Mesothelial cell of epicardium (in vitro differentiated cells): ENCODE results near the gene PTPRT. TPM values are rescaled to one million over a fixed set of nuclear protein-coding genes. Genes with fewer than 3 reads are reported as not detected.
"Not testable (repeated sequence)": the region's sequence is repeated elsewhere in the genome, so short reads cannot be mapped to it uniquely, and the experiment has no call there.

Experiments
- DNase-seq, 2 experiments: peaks; one replicate each; pipeline ENCODE4 v3.0.0; 2021; ENCODE audit warnings: low spot score in 2 of 2; ENCODE audit not compliant: unreplicated experiment in 2 of 2
- H3K27ac Mint-ChIP-seq: 2 replicates; pipeline ENCODE4 v1.8.0; 2021; ENCODE audit warnings: mixed read lengths
- H3K27me3 Mint-ChIP-seq: 2 replicates; pipeline ENCODE4 v1.8.0; 2021; ENCODE audit warnings: low read depth, mixed read lengths
- H3K36me3 Mint-ChIP-seq: 2 replicates; pipeline ENCODE4 v1.8.0; 2021; ENCODE audit warnings: mixed read lengths
- H3K4me1 Mint-ChIP-seq: 2 replicates; pipeline ENCODE4 v1.8.0; 2021; ENCODE audit warnings: mixed read lengths
- H3K4me3 Mint-ChIP-seq: 2 replicates; pipeline ENCODE4 v1.8.0; 2021; ENCODE audit warnings: mild to moderate bottlenecking, moderate library complexity, mixed read lengths
- H3K9me3 Mint-ChIP-seq: 2 replicates; pipeline ENCODE4 v1.8.0; 2021; ENCODE audit warnings: mixed read lengths
- CTCF ChIP-seq: fragments of 200-600 bp; sonication (generic); IDR thresholded peaks from one replicate; pipeline ENCODE4 v1.5.0; 2021; ENCODE audit warnings: antibody characterized with exemption; ENCODE audit not compliant: unreplicated experiment
- total RNA-seq: library from RNA; stranded (reverse); gene quantifications from 3 replicates; pipeline ENCODE4 v1.2.1, GENCODE V29; 2021

PTPRT gene
- total RNA-seq, 1 donor from 2014 or later = 0.80 TPM

GRCh38 chr20:43176726-43177125, 13.0 kb downstream of the PTPRT start:
- Mint-ChIP-seq H3K4me3 (no peak overlapping the region), H3K27me3 (peaks cover 18% of the 10 kb centered on the region), H3K27ac (no peak overlapping the region), H3K4me1 (peaks cover 3% of the 10 kb centered on the region), H3K9me3 (peaks cover 4% of the 10 kb centered on the region), H3K36me3 (no peaks in the 10 kb centered on the region)
- TF ChIP-seq CTCF = no peak
- DNase-seq = no peak

GRCh38 chr20:43171930-43172329, 17.8 kb downstream of the PTPRT start:
- Mint-ChIP-seq H3K27ac (no peak overlapping the region), H3K4me3 (no peak overlapping the region), H3K27me3 (peaks cover 27% of the 10 kb centered on the region)

GRCh38 chr20:43170771-43171170, 18.9 kb downstream of the PTPRT start:
- Mint-ChIP-seq H3K4me1 (no peaks in the 10 kb centered on the region), H3K36me3 (no peaks in the 10 kb centered on the region), H3K27ac (no peak overlapping the region), H3K4me3 (no peak overlapping the region), H3K9me3 (no peaks in the 10 kb centered on the region), H3K27me3 (peaks cover 23% of the 10 kb centered on the region)
- DNase-seq = no peak
- no peak for TF ChIP-seq CTCF

More at GRCh38 chr20:43171930-43172329, 17.8 kb downstream of the PTPRT start:
- H3K9me3 Mint-ChIP-seq = no peaks in the 10 kb centered on the region
- no peak for TF ChIP-seq CTCF
- H3K36me3 Mint-ChIP-seq = no peaks in the 10 kb centered on the region
- DNase-seq = no peak
- H3K4me1 Mint-ChIP-seq = no peaks in the 10 kb centered on the region

- Mint-ChIP-seq H3K4me3 (no peak overlapping the region), H3K27ac (no peak overlapping the region), H3K36me3 (no peaks in the 10 kb centered on the region), H3K27me3 (peaks cover 17% of the 10 kb centered on the region), H3K4me1 (no peaks in the 10 kb centered on the region), H3K9me3 (no peaks in the 10 kb centered on the region)
- no peak for TF ChIP-seq CTCF
- DNase-seq = no peak
These were observed 22.1 kb downstream of the PTPRT start for GRCh38 chr20:43167615-43168014.

- Mint-ChIP-seq H3K9me3 (no peaks in the 10 kb centered on the region), H3K4me3 (no peak overlapping the region), H3K27me3 (peaks cover 14% of the 10 kb centered on the region), H3K36me3 (no peaks in the 10 kb centered on the region), H3K27ac (no peak overlapping the region), H3K4me1 (no peaks in the 10 kb centered on the region)
- no peak for DNase-seq
- no peak for TF ChIP-seq CTCF
These were observed 22.7 kb downstream of the PTPRT start for GRCh38 chr20:43167021-43167420.

- Mint-ChIP-seq H3K36me3 (no peaks in the 10 kb centered on the region), H3K27ac (no peak overlapping the region), H3K9me3 (no peaks in the 10 kb centered on the region), H3K4me3 (no peak overlapping the region), H3K27me3 (peaks cover 7% of the 10 kb centered on the region), H3K4me1 (no peaks in the 10 kb centered on the region)
- no peak for TF ChIP-seq CTCF
- no peak for DNase-seq
These were observed 24.1 kb downstream of the PTPRT start for GRCh38 chr20:43165611-43166010.

- not testable (repeated sequence) for H3K27me3 Mint-ChIP-seq, H3K4me1 Mint-ChIP-seq, H3K36me3 Mint-ChIP-seq, H3K27ac Mint-ChIP-seq, H3K9me3 Mint-ChIP-seq, H3K4me3 Mint-ChIP-seq, DNase-seq
These were observed 25.0 kb downstream of the PTPRT start for GRCh38 chr20:43164736-43165135.
